A673 (cell line): ENCODE results near the gene H3-3A. TPM values are rescaled to one million over a fixed set of nuclear protein-coding genes. Genes with fewer than 3 reads are reported as not detected.

Experiments
- BruUV-seq: library from RNA; stranded (reverse); fragments of 400-500 nt; replicated peaks from 2 replicates; lab custom pipeline; 2021; lab: Mats Ljungman, UMichigan
- CTCF ChIA-PET: fragments of 300-600 bp; sonication (Branson Sonifier 250); formaldehyde crosslinking; loops from one replicate; lab custom pipeline; 2022; ENCODE audit warnings: antibody characterized with exemption; lab: Charles Lee
- POLR2A ChIA-PET: fragments of 300-600 bp; sonication (Branson Sonifier 250); formaldehyde crosslinking; loops from one replicate; lab custom pipeline; 2022; ENCODE audit warnings: antibody characterized with exemption; ENCODE audit not compliant: low non-redundant PET; lab: Charles Lee
- DNase-seq: peaks from one replicate; pipeline ENCODE4 v3.0.0-alpha.2; 2015; ENCODE audit warnings: low spot score
- H3K27ac ChIP-seq: fragments of 200-600 bp; sonication (generic); 2 replicates; pipeline ENCODE4 v1.5.1; 2016; ENCODE audit warnings: mixed run types, low read depth, mild to moderate bottlenecking, mixed read lengths, antibody characterized with exemption, low read length; ENCODE audit not compliant: poor library complexity, severe bottlenecking
- H3K27me3 ChIP-seq: fragments of 200-600 bp; sonication (generic); replicated peaks from 2 replicates; pipeline ENCODE4 v1.6.1; 2017; ENCODE audit warnings: mixed run types, low read depth, mild to moderate bottlenecking, mixed read lengths, antibody characterized with exemption, low read length; ENCODE audit not compliant: insufficient read depth, poor library complexity
- H3K36me3 ChIP-seq: fragments of 200-600 bp; sonication (generic); 2 replicates; pipeline ENCODE4 v1.6.1; 2016; ENCODE audit warnings: mixed run types, mild to moderate bottlenecking, mixed read lengths, antibody characterized with exemption, low read length; ENCODE audit not compliant: insufficient read depth, poor library complexity, severe bottlenecking
- H3K4me1 ChIP-seq: fragments of 200-600 bp; sonication (generic); 2 replicates; pipeline ENCODE4 v1.6.1; 2017; ENCODE audit warnings: mixed run types, mild to moderate bottlenecking, mixed read lengths, antibody characterized with exemption, low read length; ENCODE audit not compliant: insufficient read depth, poor library complexity, severe bottlenecking
- H3K4me3 ChIP-seq: fragments of 200-600 bp; sonication (generic); 2 replicates; pipeline ENCODE4 v1.5.1; 2016; ENCODE audit warnings: low read depth, mixed run types, mild to moderate bottlenecking, mixed read lengths, low read length; ENCODE audit not compliant: poor library complexity, severe bottlenecking
- H3K9me3 ChIP-seq: fragments of 200-600 bp; sonication (generic); 2 replicates; pipeline ENCODE4 v1.6.1; 2016; ENCODE audit warnings: mixed run types, low read depth, mild to moderate bottlenecking, mixed read lengths, antibody characterized with exemption, low read length; ENCODE audit not compliant: poor library complexity, severe bottlenecking
- CTCF ChIP-seq: fragments of 300-800, 200-600 bp; sonication (generic); conservative IDR thresholded peaks from 2 replicates; pipeline ENCODE4 v1.5.1; 2017; ENCODE audit warnings: low read depth, mild to moderate bottlenecking, antibody characterized with exemption, low read length, moderate library complexity, mixed read lengths
- EZH2 ChIP-seq: fragments of 200-600 bp; sonication (generic); IDR thresholded peaks from 2 replicates; pipeline ENCODE4 v1.6.1; 2017; ENCODE audit warnings: borderline replicate concordance, low read depth, mild to moderate bottlenecking, mixed read lengths, antibody characterized with exemption, low read length; ENCODE audit not compliant: poor library complexity, severe bottlenecking
- intact Hi-C: fragments of 100-400 bp; cut with micrococcal nuclease; formaldehyde crosslinking; loops from one replicate; pipeline ENCODE4 v1.10.0; 2022; ENCODE audit not compliant: unreplicated experiment
- total RNA-seq: library from RNA; stranded (reverse); gene quantifications from 2 replicates; pipeline ENCODE4 v1.2.3, GENCODE V29; 2021

H3-3A gene
- total RNA-seq, 1 experiment from 2014 or later, result 638 TPM

- DNase-seq, result peak; percentile 58
- no peak overlapping the region for H3K27ac ChIP-seq
- ChIA-PET POLR2A (no interaction called here), CTCF (no interaction called here)
- H3K27me3 ChIP-seq, result no peaks in the 10 kb centered on the region
- peaks cover 26% of the 10 kb centered on the region for H3K4me1 ChIP-seq
- TF ChIP-seq CTCF (no peak), EZH2 (no peak)
- no TSS peak for BruUV-seq
- no peaks in the 10 kb centered on the region for H3K9me3 ChIP-seq
- H3K36me3 ChIP-seq, result no peaks in the 10 kb centered on the region
- peak overlapping the region; percentile 48 for H3K4me3 ChIP-seq
- intact Hi-C loops, result no loop called here
Observed at GRCh38 chr1:226100436-226101391, 38.2 kb downstream of the H3-3A start.

GRCh38 chr1:226104671-226105121 is 42.2 kb downstream of the H3-3A start:
- peak; percentile 28 for DNase-seq
- no peaks in the 10 kb centered on the region for H3K27me3 ChIP-seq
- peaks cover 41% of the 10 kb centered on the region for H3K4me1 ChIP-seq
- no peaks in the 10 kb centered on the region for H3K9me3 ChIP-seq
- no peak overlapping the region for H3K27ac ChIP-seq
- H3K4me3 ChIP-seq, result no peak overlapping the region
- no peak for TF ChIP-seq EZH2
- no peak for TF ChIP-seq CTCF
- BruUV-seq, result no TSS peak
- POLR2A ChIA-PET, result no interaction called here
- CTCF ChIA-PET, result no interaction called here
- intact Hi-C loops, result no loop called here
- H3K36me3 ChIP-seq, result no peaks in the 10 kb centered on the region

- Histone ChIP-seq H3K27ac (peak overlapping the region; percentile 83), H3K27me3 (no peaks in the 10 kb centered on the region), H3K36me3 (no peaks in the 10 kb centered on the region), H3K4me3 (no peak overlapping the region), H3K4me1 (peaks cover 32% of the 10 kb centered on the region), H3K9me3 (no peaks in the 10 kb centered on the region)
- TF ChIP-seq EZH2, result no peak
- 0 out of 2 replicates have a peak, but pooled peaks have one; percentile 18 for TF ChIP-seq CTCF
- POLR2A ChIA-PET, result interaction anchor here (0.6 to 0.7 kb wide), 2 partner anchors 83 to 1756 kb away, joined by 7 to 11 read pairs; no protein-coding TSS in a partner anchor
- CTCF ChIA-PET, result no interaction called here
- DNase-seq, result peak; percentile 54
- no TSS peak for BruUV-seq
- intact Hi-C loops, result no loop called here
Observed at GRCh38 chr1:226107471-226108460, 45.2 kb downstream of the H3-3A start.
